Trophoblast cell (in vitro differentiated cells and primary cell): Measurements from ENCODE around the gene CYP24A1.
A peak's percentile ranks its signal among the peaks of the same experiment; 100 is the strongest.

ENCODE experiments used
- DNase-seq, 2 donors: peaks; one replicate each; pipeline ENCODE4 v3.0.0-alpha.2; 2016
- H2AFZ ChIP-seq: 2 replicates; pipeline ENCODE4 v1.6.1; 2013; ENCODE audit warnings: low read length, moderate library complexity, mild to moderate bottlenecking; ENCODE audit not compliant: insufficient read depth, poor library complexity
- H2AK5ac ChIP-seq: 2 replicates; pipeline ENCODE4 v1.6.1; 2013; ENCODE audit warnings: mild to moderate bottlenecking, low read length
- H2BK120ac ChIP-seq: 2 replicates; pipeline ENCODE4 v1.6.1; 2013; ENCODE audit warnings: low read length, mild to moderate bottlenecking, moderate library complexity; ENCODE audit not compliant: insufficient read depth, poor library complexity
- H2BK12ac ChIP-seq: 2 replicates; pipeline ENCODE4 v1.6.1; 2013; ENCODE audit warnings: mild to moderate bottlenecking, low read length, moderate library complexity
- H2BK5ac ChIP-seq: 2 replicates; pipeline ENCODE4 v1.6.1; 2013; ENCODE audit warnings: low read length, low read depth, moderate library complexity, mild to moderate bottlenecking; ENCODE audit not compliant: poor library complexity
- H3K14ac ChIP-seq: 2 replicates; pipeline ENCODE4 v1.6.1; 2013; ENCODE audit warnings: mild to moderate bottlenecking, low read length
- H3K18ac ChIP-seq: 2 replicates; pipeline ENCODE4 v1.6.1; 2013; ENCODE audit warnings: mild to moderate bottlenecking, low read length
- H3K23ac ChIP-seq: 2 replicates; pipeline ENCODE4 v1.6.1; 2013; ENCODE audit warnings: low read length
- H3K27ac ChIP-seq: 2 replicates; pipeline ENCODE4 v1.5.1; 2013; ENCODE audit warnings: low read depth, mild to moderate bottlenecking, inconsistent platforms, low read length, moderate library complexity
- H3K27me3 ChIP-seq: 2 replicates; pipeline ENCODE4 v1.6.1; 2013; ENCODE audit warnings: inconsistent platforms, mild to moderate bottlenecking, low read length, moderate library complexity; ENCODE audit not compliant: insufficient read depth
- H3K36me3 ChIP-seq, 2 experiments: 1 replicate in 1 of 2; 2 replicates in 1 of 2; pipeline ENCODE4 v1.6.1; 2013; ENCODE audit warnings: low read length in 2 of 2, mild to moderate bottlenecking in 2 of 2, moderate library complexity in 1 of 2; ENCODE audit not compliant: insufficient read depth in 2 of 2, control insufficient read depth in 1 of 2
- H3K4ac ChIP-seq: 2 replicates; pipeline ENCODE4 v1.6.1; 2013; ENCODE audit warnings: low read depth, mild to moderate bottlenecking, low read length, moderate library complexity
- H3K4me1 ChIP-seq, 2 experiments: 1 replicate in 1 of 2; 2 replicates in 1 of 2; pipeline ENCODE4 v1.6.1; 2013; ENCODE audit warnings: low read length in 2 of 2, mild to moderate bottlenecking in 2 of 2, moderate library complexity in 1 of 2; ENCODE audit not compliant: insufficient read depth in 2 of 2, control insufficient read depth in 1 of 2
- H3K4me2 ChIP-seq: 2 replicates; pipeline ENCODE4 v1.6.1; 2013; ENCODE audit warnings: inconsistent platforms, mild to moderate bottlenecking, low read length, moderate library complexity
- H3K4me3 ChIP-seq: 2 replicates; pipeline ENCODE4 v1.5.1; 2013; ENCODE audit warnings: mild to moderate bottlenecking, low read depth, low read length, inconsistent platforms
- H3K79me1 ChIP-seq: one replicate; pipeline ENCODE4 v1.6.1; 2013; ENCODE audit warnings: low read length
- H3K79me2 ChIP-seq: 2 replicates; pipeline ENCODE4 v1.6.1; 2013; ENCODE audit warnings: low read length, mild to moderate bottlenecking; ENCODE audit not compliant: control insufficient read depth, insufficient read depth, poor library complexity
- H3K9ac ChIP-seq: 2 replicates; pipeline ENCODE4 v1.6.1; 2013; ENCODE audit warnings: mild to moderate bottlenecking, low read length
- H3K9me3 ChIP-seq: 2 replicates; pipeline ENCODE4 v1.6.1; 2013; ENCODE audit warnings: low read depth, mild to moderate bottlenecking, control low read depth, inconsistent platforms, low read length; ENCODE audit not compliant: insufficient read depth
- H4K12ac ChIP-seq: 2 replicates; pipeline ENCODE4 v1.6.1; 2013; ENCODE audit warnings: low read depth, mild to moderate bottlenecking, low read length, moderate library complexity
- H4K8ac ChIP-seq: 2 replicates; pipeline ENCODE4 v1.6.1; 2013; ENCODE audit warnings: low read depth, mild to moderate bottlenecking, low read length, moderate library complexity
- H4K91ac ChIP-seq: one replicate; pipeline ENCODE4 v1.6.1; 2013; ENCODE audit warnings: low read depth, mild to moderate bottlenecking, low read length, moderate library complexity
- WGBS: extraction: QIAGEN DNeasy Blood & Tissue Kit; methylation state at CpG from one replicate; pipeline ENCODE4 v1.1.7; 2013; ENCODE audit warnings: missing lambda C conversion rate; ENCODE audit not compliant: insufficient read length, insufficient coverage; ENCODE audit errors: extremely low coverage; 5-methylcytosine and 5-hydroxymethylcytosine counted together

CYP24A1 gene

GRCh38 chr20:54108817-54109216, 65.0 kb downstream of the CYP24A1 start:
- no peak overlapping the region for H2BK120ac ChIP-seq
- H3K79me2 ChIP-seq, result no peaks in the 10 kb centered on the region
- peaks cover 0 to 2% of the 10 kb centered on the region in 2 experiments for H3K4me1 ChIP-seq
- no peak overlapping the region for H2BK5ac ChIP-seq
- no peaks in the 10 kb centered on the region for H3K27me3 ChIP-seq
- no peak overlapping the region for H3K23ac ChIP-seq
- H4K8ac ChIP-seq, result no peak overlapping the region
- WGBS, result no CpG with 5 or more reads among the region's 1 CpG
- peaks cover 2% of the 10 kb centered on the region for H3K79me1 ChIP-seq
- no peak for DNase-seq
- H3K4ac ChIP-seq, result no peak overlapping the region
- H4K91ac ChIP-seq, result no peak overlapping the region
- H3K27ac ChIP-seq, result no peak overlapping the region
- no peak overlapping the region for H3K18ac ChIP-seq
- H4K12ac ChIP-seq, result no peak overlapping the region
- no peaks in the 10 kb centered on the region for H3K36me3 ChIP-seq
- no peak overlapping the region for H2BK12ac ChIP-seq
- no peak overlapping the region for H3K9ac ChIP-seq
- H3K14ac ChIP-seq, result no peak overlapping the region
- H2AFZ ChIP-seq, result no peak overlapping the region
- H3K9me3 ChIP-seq, result no peaks in the 10 kb centered on the region
- no peak overlapping the region for H2AK5ac ChIP-seq
- no peak overlapping the region for H3K4me2 ChIP-seq
- no peak overlapping the region for H3K4me3 ChIP-seq

DNA sequence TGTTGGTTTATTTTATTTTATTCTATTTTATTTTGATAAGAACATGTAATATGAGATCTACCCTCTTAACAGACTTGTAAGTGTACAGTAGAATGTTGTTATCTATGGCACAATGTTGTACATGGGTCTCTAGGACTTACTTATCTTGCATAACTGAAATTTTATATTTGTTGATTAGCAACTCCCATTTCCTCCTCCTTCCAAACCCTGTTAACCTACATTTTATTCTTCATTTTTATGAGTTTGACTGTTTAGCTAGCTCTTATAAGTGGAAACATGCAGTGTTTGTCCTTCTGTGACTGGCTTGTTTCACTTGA, 65.5 kb downstream of the CYP24A1 start:
- no peak overlapping the region for H3K4ac ChIP-seq
- no peak overlapping the region for H2AFZ ChIP-seq
- peaks cover 2% of the 10 kb centered on the region for H3K79me1 ChIP-seq
- H3K36me3 ChIP-seq, result no peaks in the 10 kb centered on the region
- H3K4me1 ChIP-seq, result peaks cover 0 to 2% of the 10 kb centered on the region in 2 experiments
- no peak overlapping the region for H2BK120ac ChIP-seq
- H3K18ac ChIP-seq, result no peak overlapping the region
- peak in 1 of 2 donors; percentile 60 for DNase-seq
- no peak overlapping the region for H4K12ac ChIP-seq
- H3K14ac ChIP-seq, result no peak overlapping the region
- no peak overlapping the region for H3K4me2 ChIP-seq
- no peak overlapping the region for H4K91ac ChIP-seq
- H4K8ac ChIP-seq, result no peak overlapping the region
- no peak overlapping the region for H3K9ac ChIP-seq
- no peaks in the 10 kb centered on the region for H3K79me2 ChIP-seq
- no peaks in the 10 kb centered on the region for H3K9me3 ChIP-seq
- no peak overlapping the region for H2BK12ac ChIP-seq
- no peak overlapping the region for H3K27ac ChIP-seq
- no peak overlapping the region for H3K4me3 ChIP-seq
- no peaks in the 10 kb centered on the region for H3K27me3 ChIP-seq
- H2BK5ac ChIP-seq, result no peak overlapping the region
- H2AK5ac ChIP-seq, result no peak overlapping the region
- H3K23ac ChIP-seq, result no peak overlapping the region

GRCh38 chr20:54107600-54108325, 66.0 kb downstream of the CYP24A1 start:
- Histone ChIP-seq H3K79me1 (peaks cover 2% of the 10 kb centered on the region), H3K9ac (no peak overlapping the region), H4K12ac (no peak overlapping the region), H3K4me3 (no peak overlapping the region), H2BK120ac (no peak overlapping the region), H3K4ac (no peak overlapping the region), H3K36me3 (no peaks in the 10 kb centered on the region), H2BK12ac (peak overlapping the region; percentile 8), H3K4me2 (no peak overlapping the region), H3K14ac (no peak overlapping the region), H2BK5ac (no peak overlapping the region), H2AK5ac (no peak overlapping the region), H3K79me2 (no peaks in the 10 kb centered on the region), H3K18ac (no peak overlapping the region), H3K4me1 (peaks cover 0 to 2% of the 10 kb centered on the region in 2 experiments), H2AFZ (no peak overlapping the region), H4K8ac (peak overlapping the region; percentile 1), H3K9me3 (no peaks in the 10 kb centered on the region), H3K27me3 (no peaks in the 10 kb centered on the region), H3K27ac (no peak overlapping the region), H4K91ac (no peak overlapping the region), H3K23ac (no peak overlapping the region)
- no CpG with 5 or more reads among the region's 7 CpGs for WGBS
- DNase-seq, result no peak

DNA sequence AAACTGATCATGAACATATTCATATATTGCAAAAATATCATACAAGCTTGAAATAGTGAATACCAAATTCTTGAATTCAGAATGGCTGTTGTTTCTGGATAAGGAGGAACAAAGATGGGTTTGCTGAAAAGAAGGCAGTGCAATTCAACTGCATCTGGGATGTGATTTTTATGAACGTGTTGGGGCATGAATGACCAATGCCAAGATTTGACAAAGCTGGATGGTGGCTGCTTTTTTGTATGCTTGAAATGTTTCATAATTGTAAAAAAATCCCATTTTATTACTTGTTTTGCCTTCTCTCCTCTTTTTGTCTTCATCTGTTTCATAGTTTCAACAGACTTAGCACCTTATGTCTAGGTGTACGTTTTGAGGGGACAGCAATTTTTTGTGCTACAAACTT, 66.6 kb downstream of the CYP24A1 start:
- Histone ChIP-seq H3K9me3 (no peaks in the 10 kb centered on the region), H3K79me1 (peaks cover 4% of the 10 kb centered on the region), H3K4me1 (peaks cover 0 to 5% of the 10 kb centered on the region in 2 experiments), H4K8ac (no peak overlapping the region), H2AK5ac (no peak overlapping the region), H2AFZ (no peak overlapping the region), H3K4ac (no peak overlapping the region), H4K91ac (no peak overlapping the region), H2BK5ac (no peak overlapping the region), H3K27ac (no peak overlapping the region), H3K4me2 (no peak overlapping the region), H3K14ac (no peak overlapping the region), H2BK120ac (no peak overlapping the region), H2BK12ac (no peak overlapping the region), H3K36me3 (no peaks in the 10 kb centered on the region), H3K9ac (no peak overlapping the region), H3K18ac (no peak overlapping the region), H3K27me3 (no peaks in the 10 kb centered on the region), H4K12ac (no peak overlapping the region), H3K4me3 (no peak overlapping the region), H3K79me2 (no peaks in the 10 kb centered on the region), H3K23ac (no peak overlapping the region)
- WGBS, result no CpG with 5 or more reads among the region's 2 CpGs
- no peak for DNase-seq
